GM06990 (cell line): ENCODE data around the gene TTC32.
"Not testable (repeated sequence)": the region's sequence is repeated elsewhere in the genome, so short reads cannot be mapped to it uniquely, and the experiment has no call there.

Source experiments
- DNase-seq: peaks from one replicate; pipeline ENCODE4 v3.0.0-alpha.2; 2011; ENCODE audit not compliant: insufficient read length; ENCODE audit errors: extremely low read depth
- H3K27me3 ChIP-seq: replicated peaks from 2 replicates; pipeline ENCODE4 v1.6.0; 2011; ENCODE audit warnings: low read length; ENCODE audit not compliant: control insufficient read depth, insufficient read depth
- H3K36me3 ChIP-seq: 2 replicates; pipeline ENCODE4 v1.5.1; 2011; ENCODE audit warnings: low read length; ENCODE audit not compliant: control insufficient read depth, insufficient read depth
- H3K4me3 ChIP-seq: replicated peaks from 2 replicates; pipeline ENCODE4 v1.5.1; 2011; ENCODE audit warnings: low read depth, mild to moderate bottlenecking, control low read depth, low read length
- TF ChIP-seq, protein P1 (sequence below): IDR thresholded peaks from 2 replicates; pipeline ENCODE4 v1.5.1; 2011; ENCODE audit warnings: low read length, control low read depth, mild to moderate bottlenecking, inconsistent platforms; ENCODE audit not compliant: insufficient read depth, poor library complexity, severe bottlenecking

Gene TTC32

DNA sequence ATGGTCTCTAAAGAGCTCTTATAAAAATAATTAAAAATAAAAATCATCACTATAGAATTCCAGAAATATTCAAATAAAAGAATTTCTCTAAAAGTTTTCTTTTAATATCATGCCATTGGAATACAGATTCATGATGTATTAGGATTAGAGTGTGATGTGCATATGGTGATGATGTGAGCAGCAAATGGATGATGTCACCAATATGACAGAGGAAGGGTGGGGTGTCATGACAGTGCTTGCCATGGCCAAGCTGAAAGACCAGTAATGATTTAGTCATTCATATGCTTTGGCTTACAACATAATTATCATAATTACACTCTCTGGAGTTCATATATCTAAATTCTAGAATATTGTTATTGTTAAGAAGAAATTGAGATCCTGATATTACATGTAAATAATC is 27.4 kb upstream of the TTC32 start:
- no peak for DNase-seq
- TF ChIP-seq, protein P1, sequence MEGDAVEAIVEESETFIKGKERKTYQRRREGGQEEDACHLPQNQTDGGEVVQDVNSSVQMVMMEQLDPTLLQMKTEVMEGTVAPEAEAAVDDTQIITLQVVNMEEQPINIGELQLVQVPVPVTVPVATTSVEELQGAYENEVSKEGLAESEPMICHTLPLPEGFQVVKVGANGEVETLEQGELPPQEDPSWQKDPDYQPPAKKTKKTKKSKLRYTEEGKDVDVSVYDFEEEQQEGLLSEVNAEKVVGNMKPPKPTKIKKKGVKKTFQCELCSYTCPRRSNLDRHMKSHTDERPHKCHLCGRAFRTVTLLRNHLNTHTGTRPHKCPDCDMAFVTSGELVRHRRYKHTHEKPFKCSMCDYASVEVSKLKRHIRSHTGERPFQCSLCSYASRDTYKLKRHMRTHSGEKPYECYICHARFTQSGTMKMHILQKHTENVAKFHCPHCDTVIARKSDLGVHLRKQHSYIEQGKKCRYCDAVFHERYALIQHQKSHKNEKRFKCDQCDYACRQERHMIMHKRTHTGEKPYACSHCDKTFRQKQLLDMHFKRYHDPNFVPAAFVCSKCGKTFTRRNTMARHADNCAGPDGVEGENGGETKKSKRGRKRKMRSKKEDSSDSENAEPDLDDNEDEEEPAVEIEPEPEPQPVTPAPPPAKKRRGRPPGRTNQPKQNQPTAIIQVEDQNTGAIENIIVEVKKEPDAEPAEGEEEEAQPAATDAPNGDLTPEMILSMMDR: no peak
- peaks cover 1% of the 10 kb centered on the region; the same call in 1 of the 2 replicates for H3K36me3 ChIP-seq

GRCh38 chr2:19927816-19928215 is 26.0 kb upstream of the TTC32 start:
- not testable (repeated sequence) for DNase-seq, H3K27me3 ChIP-seq, H3K36me3 ChIP-seq, H3K4me3 ChIP-seq

More for the DNA sequence above, 27.4 kb upstream of the TTC32 start:
- no peak overlapping the region for H3K4me3 ChIP-seq
- H3K27me3 ChIP-seq: no peaks in the 10 kb centered on the region

- H3K4me3 ChIP-seq, H3K27me3 ChIP-seq, H3K36me3 ChIP-seq: not testable (repeated sequence)
Measured at GRCh38 chr2:19924526-19924925, 22.7 kb upstream of the TTC32 start.

GRCh38 chr2:19922188-19922587 is 20.4 kb upstream of the TTC32 start:
- H3K27me3 ChIP-seq, H3K36me3 ChIP-seq, DNase-seq, H3K4me3 ChIP-seq: not testable (repeated sequence)

More at GRCh38 chr2:19924526-19924925, 22.7 kb upstream of the TTC32 start:
- DNase-seq: not testable (repeated sequence)

- H3K4me3 ChIP-seq: no peak overlapping the region
- no peak for DNase-seq
- no peaks in the 10 kb centered on the region; the same call in 1 of the 2 replicates for H3K36me3 ChIP-seq
- no peaks in the 10 kb centered on the region for H3K27me3 ChIP-seq
- TF ChIP-seq, protein P1: no peak
Measured at GRCh38 chr2:19916385-19916950, 14.7 kb upstream of the TTC32 start.

GRCh38 chr2:19914266-19914975 is 12.6 kb upstream of the TTC32 start:
- DNase-seq: no peak
- H3K4me3 ChIP-seq: no peak overlapping the region
- no peaks in the 10 kb centered on the region for H3K27me3 ChIP-seq
- H3K36me3 ChIP-seq: no peaks in the 10 kb centered on the region; the same call in 1 of the 2 replicates
- TF ChIP-seq, protein P1: no peak

DNA sequence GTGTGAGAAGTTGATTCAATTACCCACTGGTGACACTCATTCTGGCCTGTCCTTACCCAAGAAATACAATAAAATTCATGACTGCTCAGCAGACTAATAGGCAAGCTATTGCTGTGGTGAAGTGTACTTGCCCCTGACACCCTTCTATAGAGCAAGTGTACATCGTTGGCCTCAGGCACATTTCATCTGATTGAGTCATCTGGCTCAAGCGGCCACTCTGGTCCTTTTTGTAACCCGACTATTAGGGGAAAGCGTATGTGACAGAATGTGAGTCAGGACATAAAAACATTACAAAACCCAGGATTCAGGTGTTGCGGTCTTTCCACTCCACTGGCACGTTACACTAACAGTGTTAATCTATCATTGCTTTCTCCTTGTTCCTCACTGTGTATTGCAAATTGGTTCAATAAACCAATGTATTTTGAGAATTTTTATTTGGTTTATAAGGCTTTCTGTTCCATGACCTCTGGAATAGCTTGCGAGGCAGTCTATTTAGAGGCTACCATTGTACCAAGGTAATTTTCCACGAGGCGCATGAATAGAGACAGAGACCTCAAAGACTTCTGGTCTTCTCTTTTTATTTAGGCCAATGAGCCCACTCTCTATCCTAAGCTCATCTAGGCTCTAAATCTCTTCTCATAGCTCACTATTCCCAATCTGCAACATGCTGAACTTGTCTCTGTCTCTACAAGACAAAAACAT is 10.2 kb upstream of the TTC32 start:
- no peaks in the 10 kb centered on the region; the same call in 1 of the 2 replicates for H3K36me3 ChIP-seq
- H3K27me3 ChIP-seq: no peaks in the 10 kb centered on the region
- H3K4me3 ChIP-seq: no peak overlapping the region
- TF ChIP-seq, protein P1: no peak
- no peak for DNase-seq
